Subcutaneous adipose tissue (tissue), 4 donors: ENCODE results near the gene TTLL11. TPM values are rescaled to one million over a fixed set of nuclear protein-coding genes. Genes with fewer than 3 reads are reported as not detected.

Source experiments
- total RNA-seq, 4 donors: library from RNA; depleted of rRNA; stranded (reverse); fragments of >200 nt; gene quantifications; one replicate each; pipeline ENCODE4 v1.1.0, GENCODE V29; 2016
- TF ChIP-seq, protein P1 (sequence below): fragments of 450-650 bp; IDR thresholded peaks from one replicate; pipeline ENCODE4 v1.5.1; 2016; ENCODE audit warnings: low read depth, mild to moderate bottlenecking, control low read depth, antibody characterized with exemption, moderate library complexity

The TTLL11 gene
- total RNA-seq, 4 donors from 2014 or later, result 4.4 to 8.7 (median 6.4) TPM

DNA sequence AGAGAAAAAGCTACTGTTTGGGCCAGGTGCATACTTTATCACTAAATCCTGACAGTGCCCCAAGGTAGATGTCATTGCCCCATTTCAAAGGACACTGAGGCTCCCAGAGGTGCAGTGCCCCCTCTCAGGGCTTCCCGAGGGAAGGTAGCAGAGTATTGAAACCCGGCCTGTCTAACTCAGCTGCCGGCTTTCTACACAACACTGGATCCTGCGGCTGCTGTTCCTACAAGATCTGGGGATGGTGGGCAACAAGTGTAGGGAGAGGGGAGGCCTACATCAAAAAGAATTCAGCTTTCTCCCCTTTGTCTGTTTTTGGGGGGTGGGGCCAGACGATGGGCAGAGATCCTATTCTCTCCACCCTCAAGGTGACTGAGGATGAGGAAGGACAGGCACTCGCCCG, 240.9 kb downstream of the TTLL11 start:
- TF ChIP-seq, protein P1, sequence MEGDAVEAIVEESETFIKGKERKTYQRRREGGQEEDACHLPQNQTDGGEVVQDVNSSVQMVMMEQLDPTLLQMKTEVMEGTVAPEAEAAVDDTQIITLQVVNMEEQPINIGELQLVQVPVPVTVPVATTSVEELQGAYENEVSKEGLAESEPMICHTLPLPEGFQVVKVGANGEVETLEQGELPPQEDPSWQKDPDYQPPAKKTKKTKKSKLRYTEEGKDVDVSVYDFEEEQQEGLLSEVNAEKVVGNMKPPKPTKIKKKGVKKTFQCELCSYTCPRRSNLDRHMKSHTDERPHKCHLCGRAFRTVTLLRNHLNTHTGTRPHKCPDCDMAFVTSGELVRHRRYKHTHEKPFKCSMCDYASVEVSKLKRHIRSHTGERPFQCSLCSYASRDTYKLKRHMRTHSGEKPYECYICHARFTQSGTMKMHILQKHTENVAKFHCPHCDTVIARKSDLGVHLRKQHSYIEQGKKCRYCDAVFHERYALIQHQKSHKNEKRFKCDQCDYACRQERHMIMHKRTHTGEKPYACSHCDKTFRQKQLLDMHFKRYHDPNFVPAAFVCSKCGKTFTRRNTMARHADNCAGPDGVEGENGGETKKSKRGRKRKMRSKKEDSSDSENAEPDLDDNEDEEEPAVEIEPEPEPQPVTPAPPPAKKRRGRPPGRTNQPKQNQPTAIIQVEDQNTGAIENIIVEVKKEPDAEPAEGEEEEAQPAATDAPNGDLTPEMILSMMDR, result no peak

DNA sequence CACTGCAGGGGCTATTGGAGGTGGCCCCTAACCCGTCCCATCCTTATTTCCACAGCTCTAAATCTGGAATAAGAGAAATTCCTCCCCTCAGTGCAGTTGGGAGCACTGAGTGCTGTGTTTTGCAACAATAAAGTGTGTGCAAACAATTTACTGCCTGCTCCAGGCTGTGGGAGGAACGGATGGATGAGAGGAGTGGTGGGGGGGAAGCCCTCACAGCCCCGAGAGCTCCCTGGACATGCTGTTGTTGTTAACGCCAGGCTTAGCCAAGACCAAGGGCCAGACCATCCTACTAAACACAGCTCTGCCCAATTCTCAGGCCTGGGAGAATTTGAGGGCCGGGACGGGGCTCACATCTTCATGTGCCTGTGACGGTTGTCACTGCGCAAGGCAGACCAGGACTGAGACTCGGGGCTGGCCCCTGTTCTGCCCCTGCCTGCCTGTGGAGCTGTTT, 241.4 kb downstream of the TTLL11 start:
- TF ChIP-seq, protein P1, result no peak

DNA sequence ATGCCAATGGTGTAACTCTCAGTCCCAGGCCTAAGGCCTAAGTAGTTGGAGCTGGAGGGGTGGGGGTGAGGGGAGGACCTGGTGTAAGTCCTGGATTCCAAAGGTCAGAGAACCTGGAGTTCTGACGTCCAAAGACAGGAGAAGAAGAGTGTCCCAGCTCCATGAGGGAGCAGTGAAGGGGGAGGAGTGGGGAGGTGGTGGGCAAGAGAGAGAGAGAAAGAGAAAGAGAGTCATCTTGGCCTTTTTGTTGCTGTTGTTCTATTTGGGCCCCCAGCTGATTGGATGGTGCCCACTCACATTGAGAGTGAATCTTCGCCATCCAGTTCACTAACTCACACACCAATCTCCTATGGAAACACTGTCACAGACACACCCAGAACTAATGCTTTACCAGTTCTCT, 242.7 kb downstream of the TTLL11 start:
- TF ChIP-seq, protein P1, result no peak

DNA sequence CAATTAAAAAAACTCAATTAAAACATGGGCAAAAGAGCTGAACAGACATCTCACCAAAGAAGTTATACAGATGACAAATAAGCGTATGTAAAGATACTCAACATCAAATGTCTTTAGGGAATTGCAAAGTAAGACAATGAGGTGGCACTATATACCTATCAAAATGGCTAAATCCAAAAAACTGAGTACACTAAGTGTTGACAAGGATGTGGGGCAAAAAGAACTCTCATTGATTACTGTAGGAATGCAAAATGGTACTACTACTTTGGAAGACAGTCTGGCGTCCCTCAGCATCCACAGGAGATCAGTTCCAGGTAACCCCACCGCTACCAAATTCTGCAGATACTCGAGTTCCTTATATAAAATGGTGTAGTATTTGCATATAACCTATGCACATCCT, 243.6 kb downstream of the TTLL11 start:
- TF ChIP-seq, protein P1, result no peak

DNA sequence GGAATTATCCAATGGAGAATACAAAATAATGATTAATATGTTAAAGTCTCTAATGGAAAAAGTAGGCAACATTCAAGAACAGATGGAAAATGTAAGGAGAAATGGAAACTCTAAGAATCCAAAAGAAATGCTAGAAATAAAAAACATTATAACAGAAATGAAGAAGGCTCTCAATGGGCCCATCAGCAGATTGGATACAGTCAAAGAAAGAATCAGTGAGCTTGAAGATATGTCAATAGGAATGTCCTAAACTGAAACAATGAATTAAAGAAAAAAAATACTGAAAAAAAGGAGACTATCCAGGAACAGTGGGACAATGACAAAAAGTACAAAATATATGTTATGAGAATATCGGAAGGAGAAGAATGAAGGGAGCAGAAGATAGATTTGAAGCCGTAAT, 248.5 kb downstream of the TTLL11 start:
- TF ChIP-seq, protein P1, result no peak

DNA sequence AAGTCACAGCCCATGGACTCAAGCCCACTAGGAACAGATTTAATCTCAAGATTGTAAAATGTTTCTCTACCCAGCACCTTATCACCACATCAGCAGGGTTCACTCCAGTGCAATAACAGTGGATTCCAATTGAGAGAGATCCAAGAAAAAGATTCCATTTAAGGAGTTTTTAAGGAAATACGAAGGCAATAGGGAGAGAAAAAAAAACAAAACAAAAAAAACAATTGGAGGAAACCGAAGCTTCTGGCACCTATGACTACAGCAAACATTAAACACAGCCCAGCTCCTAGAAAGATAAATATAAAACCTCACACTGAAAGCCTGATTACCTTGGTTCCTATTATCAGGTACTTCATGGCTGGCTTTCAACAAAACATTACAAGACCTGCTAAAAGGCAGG, 249.0 kb downstream of the TTLL11 start:
- TF ChIP-seq, protein P1, result no peak

DNA sequence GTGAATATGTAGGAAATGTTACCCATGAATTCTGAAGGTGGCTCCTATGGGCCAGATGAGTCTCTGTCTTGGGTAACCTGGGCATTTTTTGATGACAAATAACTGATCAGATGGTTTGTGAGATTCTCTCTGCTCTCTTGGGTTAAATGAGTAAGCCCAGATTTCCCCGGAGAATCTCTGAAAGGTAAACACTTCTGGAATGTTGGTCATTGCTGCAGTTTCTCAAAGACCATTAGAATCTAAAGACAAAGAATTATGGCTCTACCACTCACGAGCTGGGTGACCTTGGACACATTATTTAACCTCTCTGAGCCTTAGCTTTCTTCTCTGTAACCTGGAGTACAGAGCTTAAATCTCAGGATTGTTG, 250.5 kb downstream of the TTLL11 start:
- TF ChIP-seq, protein P1, result no peak
